GM19023 (cell line): ENCODE measurements around the gene GDPD5.

ENCODE experiments used
- ATAC-seq: cut with Tn5 transposase; IDR thresholded peaks from one replicate; pipeline ENCODE4 v1.9.1; 2021; ENCODE audit warnings: mild to moderate bottlenecking, moderate library complexity; ENCODE audit not compliant: unreplicated experiment

The GDPD5 gene

DNA sequence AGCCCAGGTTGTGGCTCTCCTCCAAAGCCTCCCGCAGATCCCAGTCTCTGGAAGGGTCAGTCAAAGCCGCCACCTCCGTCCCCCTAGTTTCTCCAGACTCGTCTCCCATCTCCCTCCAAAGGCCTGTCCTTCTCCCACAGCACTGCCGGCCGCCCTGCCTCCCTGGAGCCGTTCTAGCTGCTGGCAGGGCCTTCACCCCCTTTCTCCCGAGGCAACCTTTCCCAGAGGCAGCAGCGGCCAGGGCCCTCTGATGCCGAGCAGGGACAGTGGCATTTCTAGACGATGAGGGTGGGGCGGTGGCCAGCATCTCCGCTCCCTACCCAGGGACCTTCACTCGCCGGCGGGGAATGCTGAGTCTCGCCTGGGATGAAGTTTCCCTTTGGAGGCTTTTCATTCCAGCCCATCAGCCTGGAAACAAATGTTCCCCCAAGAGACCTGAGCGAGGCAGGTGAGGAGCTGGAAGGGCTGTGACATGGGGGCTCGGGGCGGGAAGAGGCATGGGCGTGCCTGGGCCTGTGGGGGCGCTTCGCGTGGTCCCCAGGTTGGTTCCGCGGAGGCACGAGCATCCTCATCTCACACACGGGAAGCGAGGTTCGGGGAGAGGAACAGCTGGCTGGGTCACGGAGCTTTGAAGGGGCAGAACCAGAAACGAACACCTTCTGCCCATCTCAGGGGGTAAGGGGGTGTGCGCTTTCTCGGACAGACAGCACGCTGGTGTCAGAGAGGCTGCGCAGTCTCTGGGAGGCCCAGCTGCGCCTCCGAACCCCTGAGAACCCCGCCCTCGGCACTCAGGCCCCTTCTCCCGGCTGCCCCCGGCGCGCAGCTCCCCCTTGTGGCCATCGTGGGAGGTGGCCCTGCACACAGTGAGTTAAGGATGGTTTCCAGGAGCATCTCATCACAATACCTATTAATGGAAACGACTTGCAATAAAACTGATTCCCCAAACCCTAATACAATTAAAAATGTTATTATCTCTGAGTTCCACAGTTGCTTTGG, 74.6 kb downstream of the GDPD5 start:
- ATAC-seq, result no peak

DNA sequence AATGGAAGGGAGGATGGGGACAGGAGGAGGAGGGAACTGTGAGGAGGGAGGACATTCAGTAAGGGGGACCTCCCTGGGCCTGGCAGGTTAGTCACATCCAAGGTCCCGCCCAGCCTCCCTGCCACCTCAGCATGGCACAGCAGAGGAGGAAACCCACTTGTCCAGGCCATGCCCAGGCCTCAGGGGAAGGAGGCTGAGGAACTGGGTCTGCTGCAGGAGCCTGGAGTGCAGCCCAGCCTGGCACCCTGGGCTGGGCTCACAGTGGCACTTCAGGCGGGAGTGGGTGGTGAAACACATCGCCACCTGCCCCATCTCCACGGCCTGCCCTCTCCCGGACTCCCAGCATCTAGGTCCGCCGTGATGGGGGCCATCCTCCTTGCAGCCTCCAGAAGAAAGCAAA, 75.5 kb downstream of the GDPD5 start:
- ATAC-seq, result no peak

DNA sequence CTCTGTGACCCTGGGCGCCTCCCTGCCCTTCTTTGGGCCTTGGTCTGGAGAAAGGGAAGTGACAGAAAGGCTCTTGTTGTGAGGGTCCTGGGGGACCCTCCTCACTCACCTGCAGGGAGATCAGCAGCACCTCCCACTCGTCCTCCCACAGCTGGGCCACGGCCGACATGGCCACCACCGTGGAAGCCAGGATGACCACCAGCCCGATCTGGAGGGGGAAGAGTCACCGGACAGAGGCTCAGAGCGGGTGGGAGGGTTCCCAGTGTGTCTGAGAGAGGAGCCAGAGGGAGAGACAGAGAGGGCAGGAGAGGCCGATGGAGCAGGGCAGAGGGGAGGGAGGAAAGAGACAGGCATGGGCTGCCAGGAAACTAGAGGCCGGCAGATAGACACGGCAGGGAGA, 76.0 kb downstream of the GDPD5 start:
- no peak for ATAC-seq

DNA sequence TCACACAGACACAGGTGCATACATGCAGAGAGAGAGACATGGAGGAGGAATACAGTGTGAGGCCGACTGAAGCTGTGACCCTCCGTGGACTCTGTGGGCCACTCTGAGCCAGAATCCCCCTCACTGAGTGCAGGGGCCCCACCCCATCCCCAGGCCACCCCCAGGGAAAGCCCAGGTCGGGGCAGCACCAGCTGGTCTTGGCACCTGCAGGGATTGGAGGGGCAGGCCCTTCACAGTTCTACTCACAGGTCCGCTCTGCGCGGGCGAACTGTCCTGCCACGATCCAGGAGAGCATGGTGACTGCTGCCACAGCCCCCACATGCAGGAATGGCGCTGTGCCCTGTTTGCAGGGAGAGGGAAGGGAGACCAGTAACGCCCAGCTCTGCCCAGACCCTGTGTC, 76.5 kb downstream of the GDPD5 start:
- ATAC-seq, result no peak

DNA sequence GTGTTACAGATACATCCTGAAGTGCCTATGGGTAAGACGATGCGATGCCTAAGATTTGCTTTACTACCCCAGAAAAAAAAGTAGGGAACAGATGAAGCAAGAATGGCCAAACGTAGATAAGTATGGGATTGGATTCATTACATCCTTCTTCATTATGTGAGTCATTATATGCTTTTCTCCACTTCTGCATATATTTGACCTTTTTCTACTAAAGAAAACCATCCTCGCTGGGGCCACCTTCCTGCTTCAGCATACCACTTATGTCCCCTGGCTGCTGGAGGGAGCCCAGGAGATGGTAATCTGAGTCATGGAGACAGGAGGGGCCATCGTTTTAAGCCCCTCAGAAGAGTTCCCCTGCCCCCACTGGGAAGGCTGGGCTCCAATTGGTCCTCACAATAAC, 78.3 kb downstream of the GDPD5 start:
- no peak for ATAC-seq

DNA sequence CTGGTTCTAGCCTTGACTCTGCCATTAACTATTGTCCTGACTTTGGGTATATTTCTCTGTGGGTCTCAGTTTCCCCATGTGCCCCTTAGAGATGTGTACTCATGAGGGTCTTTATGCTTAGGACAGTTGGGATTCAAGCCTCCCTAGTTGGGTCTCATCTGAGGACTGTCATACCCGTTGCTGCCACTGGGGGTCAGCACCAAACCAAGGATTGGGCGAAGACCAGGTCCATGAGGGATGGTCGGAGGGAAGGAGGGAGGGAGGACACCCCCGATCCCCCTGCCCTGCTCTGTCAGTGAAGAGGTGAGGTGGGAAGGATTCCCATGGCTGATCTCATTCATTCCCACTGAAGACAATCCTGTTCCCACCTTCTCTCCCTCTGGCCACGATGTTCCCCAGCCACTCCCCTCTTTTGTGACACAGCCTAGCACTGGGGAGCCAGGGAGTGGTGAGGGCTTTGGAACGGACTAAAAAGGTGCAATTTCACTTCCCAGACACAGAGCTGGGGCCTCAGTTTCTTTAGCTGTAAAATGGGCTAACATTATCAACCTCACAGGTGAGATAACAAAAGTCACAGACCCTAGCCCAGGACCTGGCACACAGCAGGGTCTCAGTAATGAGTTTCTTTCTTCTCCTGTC, 80.3 kb downstream of the GDPD5 start:
- peak; percentile 70 for ATAC-seq

DNA sequence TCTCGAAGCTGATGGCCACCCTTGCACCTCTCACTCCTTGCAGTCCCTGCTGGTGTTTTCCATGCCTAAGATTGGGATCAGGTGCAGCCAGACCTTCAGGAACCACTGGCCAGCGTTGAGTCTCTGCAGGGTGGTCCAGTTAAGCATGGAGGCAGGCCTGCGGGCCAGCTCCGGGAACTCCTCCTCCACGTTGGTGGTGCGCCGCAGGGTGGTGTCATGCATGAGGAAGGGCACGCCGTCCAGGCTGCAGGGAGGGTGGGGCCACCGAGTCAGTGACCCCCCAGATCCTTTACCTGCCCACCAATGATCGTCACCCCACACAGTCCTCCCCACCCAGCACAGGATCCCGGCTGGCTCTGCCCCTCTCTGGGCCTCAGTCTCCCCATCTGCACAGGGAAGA, 82.7 kb downstream of the GDPD5 start:
- no peak for ATAC-seq

DNA sequence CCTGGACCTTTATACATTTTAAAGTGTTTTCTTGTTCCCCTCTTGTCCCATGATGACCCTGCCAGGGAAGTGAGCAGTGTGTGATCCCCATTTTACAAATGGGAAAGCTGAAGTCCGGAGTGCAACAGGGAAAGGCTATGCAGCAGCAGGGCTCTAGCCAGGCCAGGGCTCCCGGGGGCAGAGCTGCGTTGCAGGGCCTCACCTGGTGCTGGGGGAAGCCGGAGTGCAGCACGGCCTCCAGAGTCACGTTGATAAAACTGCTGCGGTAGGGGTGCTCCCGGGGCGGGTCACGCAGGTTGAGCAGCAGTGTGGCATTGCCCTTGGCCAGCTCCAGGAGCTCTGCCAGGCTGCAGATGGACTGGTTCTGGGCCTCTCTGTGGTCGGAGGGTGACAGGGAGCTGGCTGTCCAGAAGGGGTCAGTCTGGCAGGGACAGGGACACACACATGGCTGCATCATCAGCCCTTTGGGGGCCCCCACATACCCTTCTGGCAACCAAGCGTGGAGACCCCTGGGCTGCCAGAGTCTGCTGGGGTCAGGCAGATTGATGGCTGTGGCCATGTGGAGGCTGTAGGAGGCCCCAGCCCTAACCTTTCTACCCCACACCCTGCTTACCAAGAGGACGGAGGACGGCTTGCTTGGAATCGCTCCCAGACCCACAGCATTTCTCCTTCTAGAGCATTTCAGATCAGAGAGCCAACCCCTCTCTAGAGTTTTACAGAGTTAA, 83.4 kb downstream of the GDPD5 start:
- no peak for ATAC-seq

DNA sequence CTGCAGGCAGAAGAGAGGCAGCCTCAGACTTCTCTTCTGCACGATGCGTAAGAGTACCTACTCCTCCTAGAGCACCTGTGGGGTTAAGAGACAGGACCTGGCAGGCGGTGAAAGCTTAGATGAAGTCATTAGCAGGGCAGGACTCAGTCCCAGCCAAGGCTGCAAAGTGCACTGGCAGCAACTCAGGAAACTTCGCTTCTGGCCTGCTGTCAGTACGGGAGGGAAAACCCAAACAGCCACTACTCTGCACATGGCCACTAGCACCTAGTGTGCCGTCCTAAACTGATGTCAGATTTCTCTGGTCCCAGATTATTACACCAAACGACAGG, 84.0 kb downstream of the GDPD5 start:
- no peak for ATAC-seq

DNA sequence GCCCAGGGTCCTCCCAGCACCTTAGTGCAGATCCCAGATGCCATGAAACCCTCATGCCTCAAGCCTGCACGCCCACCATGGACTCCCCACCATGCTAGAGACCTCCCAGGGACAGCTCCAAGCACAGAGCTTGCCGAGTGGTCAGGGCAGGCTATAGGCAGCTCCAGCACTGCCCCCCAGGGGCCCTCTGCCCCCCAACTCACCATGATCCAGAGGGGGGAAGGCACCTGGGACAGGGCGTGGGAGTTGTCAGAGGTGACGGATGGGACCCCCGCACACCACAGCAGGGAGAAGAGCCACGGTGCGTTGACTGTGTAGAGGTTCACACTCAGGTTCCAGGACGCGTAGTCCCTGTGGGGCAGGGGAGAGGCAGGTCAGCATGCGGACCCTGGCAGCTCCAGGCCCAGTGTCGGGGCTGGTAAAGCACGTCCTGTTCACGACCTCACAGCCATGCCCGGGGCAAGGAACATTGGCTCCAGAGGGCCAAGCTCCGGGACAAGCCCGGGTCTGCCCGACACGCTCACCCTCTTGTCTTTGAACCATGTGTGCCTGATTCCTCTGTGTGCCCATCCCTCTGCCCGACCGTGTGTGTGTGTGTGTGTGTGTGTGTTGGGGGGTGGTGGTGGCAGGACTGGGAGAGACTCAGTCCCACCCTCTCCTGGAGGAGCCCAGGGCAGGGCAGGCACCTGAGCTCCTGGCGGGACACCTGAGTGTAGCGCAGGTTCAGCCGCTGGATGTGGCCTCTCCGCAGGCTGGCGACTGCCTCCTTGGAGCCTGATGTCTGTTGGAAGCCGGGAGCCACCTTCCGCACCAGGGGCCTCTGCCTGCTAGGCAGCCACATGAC, 84.6 kb downstream of the GDPD5 start:
- ATAC-seq, result no peak

DNA sequence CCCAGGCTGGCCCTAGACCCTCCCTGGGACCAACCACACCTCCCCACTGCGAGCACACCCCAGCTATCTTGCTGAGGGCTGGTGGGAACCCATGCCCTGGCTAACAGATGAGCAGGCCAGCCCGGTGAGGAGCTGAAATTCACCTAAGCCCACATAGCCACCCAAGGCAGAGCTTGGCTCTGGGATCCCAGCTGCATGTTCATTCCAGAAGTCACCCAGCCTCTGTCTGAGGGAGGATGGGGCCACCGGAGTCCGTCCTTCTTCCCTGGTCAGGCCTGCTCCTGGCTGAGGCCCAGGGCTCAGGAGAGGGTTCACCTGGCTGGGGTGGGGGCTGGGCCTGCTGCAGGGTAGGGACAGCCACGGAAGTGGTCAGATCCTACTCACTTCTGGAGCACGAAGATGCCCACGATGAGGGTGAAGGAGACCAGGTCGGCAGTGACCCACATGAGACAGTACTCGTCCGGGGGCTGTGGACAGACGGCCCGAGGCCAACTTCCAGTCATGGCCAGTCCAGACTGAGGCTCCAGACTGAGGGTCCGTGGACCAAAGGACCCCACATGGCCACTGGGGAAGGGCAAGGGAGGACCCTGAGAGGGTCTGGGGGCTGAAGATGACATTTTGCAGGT, 86.1 kb downstream of the GDPD5 start:
- no peak for ATAC-seq

DNA sequence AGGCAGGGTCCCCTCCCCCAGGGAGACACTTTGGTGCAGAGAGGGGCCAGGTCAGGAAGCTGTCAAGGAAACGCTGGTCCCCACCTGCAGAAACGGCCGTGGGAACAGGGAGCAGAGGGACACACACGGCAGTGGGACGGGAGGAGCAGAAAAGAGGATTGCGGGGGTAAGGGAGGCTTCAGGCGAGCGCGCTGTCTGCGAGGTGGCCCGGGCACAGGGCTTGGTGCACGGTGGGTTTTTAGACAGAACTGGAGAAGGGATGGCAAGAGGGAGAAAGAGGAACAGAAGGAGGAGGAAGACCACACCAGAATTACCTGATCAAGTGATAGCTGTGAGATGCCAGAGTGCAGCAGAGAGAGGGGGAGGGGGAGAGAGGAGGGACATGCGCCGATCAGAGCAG, 86.7 kb downstream of the GDPD5 start:
- ATAC-seq, result no peak

DNA sequence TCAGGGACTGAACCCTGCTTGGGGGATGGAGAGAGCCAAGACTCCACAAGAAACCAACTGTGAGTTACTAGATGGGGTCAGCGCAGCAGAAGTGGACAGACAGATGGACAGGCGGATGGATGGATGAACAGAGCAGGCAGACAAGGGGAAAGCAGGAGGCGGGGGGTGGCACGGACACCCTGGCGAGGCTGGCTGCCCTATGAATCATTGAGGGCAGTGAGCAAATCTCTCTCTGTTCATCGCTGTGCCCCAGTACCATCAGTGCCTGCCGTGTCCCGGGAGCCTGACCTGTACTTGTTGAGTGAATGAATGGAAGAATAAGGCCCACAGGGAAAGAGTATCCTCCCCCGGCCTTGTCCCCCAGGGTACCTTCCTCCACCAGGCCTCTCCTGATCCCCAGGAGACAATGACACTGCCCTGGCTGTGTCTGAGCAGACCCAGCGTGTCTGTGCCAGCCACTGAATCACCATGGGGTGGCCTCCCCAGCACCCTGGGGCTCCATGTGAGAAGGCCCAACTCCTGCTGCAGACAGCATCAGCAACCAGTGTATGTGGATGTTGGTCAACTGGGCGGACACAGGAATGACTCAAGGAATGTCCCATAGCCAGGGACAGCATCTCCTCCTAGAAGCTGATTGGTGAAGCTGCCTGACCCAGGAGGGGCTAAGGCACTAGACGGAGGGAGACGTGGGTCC, 87.6 kb downstream of the GDPD5 start:
- ATAC-seq, result no peak

DNA sequence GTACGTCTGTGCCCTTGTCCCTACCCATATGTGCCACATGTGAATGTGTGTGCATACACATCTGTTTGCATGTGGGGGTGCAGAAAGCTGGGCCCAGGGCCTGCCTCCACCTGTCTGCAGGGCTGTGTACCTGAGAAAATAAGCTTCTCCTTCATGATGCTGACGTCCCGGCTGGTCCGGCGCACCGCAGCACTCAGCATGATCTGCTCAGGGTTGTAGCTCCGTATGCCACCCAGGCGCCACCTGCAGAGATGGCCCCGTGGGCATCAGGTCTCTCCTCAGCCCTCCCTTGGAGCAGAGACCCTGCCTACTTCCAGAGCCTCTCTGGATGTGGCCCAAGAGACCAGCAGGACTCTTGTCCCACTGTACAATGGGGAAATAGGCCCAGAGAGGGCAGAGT, 88.9 kb downstream of the GDPD5 start:
- ATAC-seq, result no peak

DNA sequence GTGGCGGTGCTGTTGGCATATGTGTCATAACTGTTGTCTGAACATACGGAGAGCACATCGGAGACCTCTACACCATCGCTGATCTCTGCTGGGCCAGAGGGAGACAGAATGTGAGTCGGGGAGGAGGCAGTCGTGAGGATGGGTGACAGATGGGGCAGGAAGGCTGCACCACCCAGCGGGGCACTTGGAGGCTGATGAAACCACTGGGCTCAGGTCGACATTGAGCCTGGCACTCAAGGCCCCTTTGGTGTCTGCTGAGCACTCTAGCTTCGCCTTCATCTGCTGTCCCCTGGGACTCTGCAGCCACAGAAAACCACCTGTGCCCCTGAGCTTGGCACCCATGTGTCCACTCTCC, 90.2 kb downstream of the GDPD5 start:
- no peak for ATAC-seq

DNA sequence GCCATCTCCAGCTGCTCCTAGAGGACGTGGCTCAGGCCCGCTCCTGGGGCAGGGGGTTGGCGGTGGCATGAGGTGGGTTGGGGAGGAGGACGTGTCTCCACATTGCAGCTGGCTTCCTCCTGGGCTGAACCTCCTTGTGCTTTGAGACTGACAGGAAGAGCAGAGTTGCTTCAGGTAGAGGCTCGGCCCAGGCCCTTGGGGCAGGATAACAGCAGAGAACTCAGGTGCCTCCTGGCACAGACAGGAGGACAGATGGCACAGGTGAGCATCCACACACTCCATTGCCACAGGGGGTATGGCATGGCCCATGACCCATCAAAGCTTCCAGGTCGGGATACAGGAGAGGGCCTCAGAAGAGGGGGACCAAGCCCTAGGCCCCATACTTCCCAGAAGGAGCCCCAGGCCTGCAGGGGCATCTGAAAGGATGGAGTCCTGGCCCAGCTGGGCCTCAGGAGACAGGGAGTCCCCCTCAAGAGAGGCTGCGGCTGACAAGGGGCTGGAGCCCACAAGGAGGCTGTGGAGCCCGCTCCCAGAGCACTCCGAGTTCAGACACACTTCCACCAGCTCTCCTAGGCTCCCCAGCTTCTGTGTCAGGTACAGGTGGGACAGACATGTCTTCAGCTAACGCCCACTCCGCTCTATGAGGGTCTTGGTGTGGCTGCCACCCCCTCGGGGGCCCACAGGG, 90.7 kb downstream of the GDPD5 start:
- no peak for ATAC-seq

DNA sequence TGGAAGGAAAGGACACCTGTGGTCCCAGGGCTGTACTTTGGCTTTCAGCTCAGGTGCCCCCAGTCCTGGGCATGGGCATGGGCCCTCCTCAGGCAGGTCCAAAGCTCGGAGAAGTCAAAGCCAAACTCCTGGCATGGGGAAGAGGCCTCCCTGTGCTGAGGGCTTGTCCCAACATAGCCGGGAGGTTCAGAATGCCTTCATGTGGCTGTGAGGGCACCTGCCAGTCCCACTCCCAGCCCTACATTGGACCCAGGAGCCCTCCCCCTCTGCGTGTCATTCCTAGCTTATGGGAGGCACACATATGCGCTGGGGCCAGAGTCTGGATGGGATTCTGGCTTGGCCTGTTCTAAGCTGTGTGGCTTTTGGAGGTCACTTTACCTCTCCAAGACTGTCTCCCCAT, 91.7 kb downstream of the GDPD5 start:
- no peak for ATAC-seq

DNA sequence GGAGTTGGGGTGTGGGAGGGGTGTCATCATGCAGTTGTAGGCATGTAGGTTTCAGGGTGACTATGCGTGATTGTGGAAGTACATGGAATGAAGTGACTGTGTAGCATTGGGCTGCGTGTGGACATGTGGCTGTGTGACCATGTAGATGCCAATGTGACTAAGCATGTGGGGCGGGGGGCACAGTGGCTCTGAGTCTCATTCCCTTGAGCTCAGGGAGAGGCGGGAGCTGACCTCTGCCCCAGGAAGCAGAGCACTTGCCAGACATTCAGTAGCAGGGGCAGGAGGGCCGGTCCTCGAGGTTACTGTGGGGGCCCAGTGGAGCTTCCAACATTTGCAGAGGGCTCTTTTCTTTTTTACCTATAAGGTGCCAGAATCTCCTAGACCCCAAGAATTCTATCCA, 92.3 kb downstream of the GDPD5 start:
- ATAC-seq, result no peak

DNA sequence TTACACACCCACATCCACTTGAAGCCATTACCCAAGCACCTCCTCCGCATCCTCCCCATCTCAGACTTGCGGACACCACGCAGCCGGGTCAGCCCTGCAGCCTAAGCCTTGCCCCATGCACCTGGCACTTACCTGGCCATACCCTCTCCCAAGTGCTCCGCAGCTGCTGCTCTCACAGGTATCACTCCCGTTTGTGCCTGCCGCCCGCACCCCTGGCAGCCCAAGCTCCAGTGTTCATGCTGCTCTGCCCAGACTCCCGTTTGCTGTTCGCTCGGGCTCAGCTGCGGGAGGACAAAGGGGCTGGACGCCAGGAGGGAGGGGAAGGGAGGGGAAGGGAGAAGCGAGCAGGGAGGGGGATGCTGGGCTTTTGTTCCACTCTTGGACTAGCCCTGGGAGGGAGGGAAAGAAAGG, 92.8 kb downstream of the GDPD5 start, which contains the start of gene KLHL35:
TSS of gene KLHL35 (minus strand) at position 293 of the 411 bp plus-strand sequence. CDS start 2,574 bp downstream, outside the sequence.
- ATAC-seq, result no peak
